Breast epithelium (tissue), 3 donors: ENCODE measurements around the gene SORL1.

Experiments used
- POLR2A ChIP-seq: fragments of 450-650 bp; IDR thresholded peaks from one replicate; pipeline ENCODE4 v1.6.1; 2016; ENCODE audit warnings: antibody characterized with exemption, mild to moderate bottlenecking, moderate library complexity
- POLR2AphosphoS5 ChIP-seq, 3 donors: sonication (generic); formaldehyde crosslinking; IDR thresholded peaks; one replicate each; pipeline ENCODE4 v1.6.1; 2017; ENCODE audit warnings: antibody characterized with exemption in 3 of 3
- TF ChIP-seq, protein P1 (sequence below), 3 donors: fragments of 450-650 bp; IDR thresholded peaks; one replicate each; pipeline ENCODE4 v1.5.1; 2016 to 2017; ENCODE audit warnings: antibody characterized with exemption in 3 of 3, mild to moderate bottlenecking in 3 of 3, moderate library complexity in 3 of 3

DNA sequence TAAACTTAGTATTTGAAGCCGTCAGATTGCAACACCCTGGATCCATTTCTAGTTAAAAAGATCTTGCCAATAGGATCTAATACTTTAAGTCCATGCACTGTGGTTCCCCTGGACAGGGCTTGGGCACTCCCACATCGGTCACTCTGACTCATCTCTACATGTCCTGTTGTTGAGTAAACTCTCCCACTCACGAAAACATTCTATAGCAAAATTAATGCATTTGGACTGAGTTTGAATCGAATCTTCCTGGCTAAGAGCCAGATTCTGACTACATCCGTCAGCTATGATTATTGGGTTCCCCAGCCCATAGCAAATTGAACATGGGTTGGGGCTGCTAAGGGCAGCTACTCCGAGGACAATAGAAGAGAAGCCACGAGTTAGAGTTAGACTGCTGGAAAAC, 182.8 kb downstream of the SORL1 start:
- TF ChIP-seq POLR2A (no peak), POLR2AphosphoS5 (IDR thresholded peaks at IDR 0.05) (no peak)
- TF ChIP-seq, protein P1, sequence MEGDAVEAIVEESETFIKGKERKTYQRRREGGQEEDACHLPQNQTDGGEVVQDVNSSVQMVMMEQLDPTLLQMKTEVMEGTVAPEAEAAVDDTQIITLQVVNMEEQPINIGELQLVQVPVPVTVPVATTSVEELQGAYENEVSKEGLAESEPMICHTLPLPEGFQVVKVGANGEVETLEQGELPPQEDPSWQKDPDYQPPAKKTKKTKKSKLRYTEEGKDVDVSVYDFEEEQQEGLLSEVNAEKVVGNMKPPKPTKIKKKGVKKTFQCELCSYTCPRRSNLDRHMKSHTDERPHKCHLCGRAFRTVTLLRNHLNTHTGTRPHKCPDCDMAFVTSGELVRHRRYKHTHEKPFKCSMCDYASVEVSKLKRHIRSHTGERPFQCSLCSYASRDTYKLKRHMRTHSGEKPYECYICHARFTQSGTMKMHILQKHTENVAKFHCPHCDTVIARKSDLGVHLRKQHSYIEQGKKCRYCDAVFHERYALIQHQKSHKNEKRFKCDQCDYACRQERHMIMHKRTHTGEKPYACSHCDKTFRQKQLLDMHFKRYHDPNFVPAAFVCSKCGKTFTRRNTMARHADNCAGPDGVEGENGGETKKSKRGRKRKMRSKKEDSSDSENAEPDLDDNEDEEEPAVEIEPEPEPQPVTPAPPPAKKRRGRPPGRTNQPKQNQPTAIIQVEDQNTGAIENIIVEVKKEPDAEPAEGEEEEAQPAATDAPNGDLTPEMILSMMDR (IDR thresholded peaks at IDR 0.05) = no peak
